GM12891 (cell line): ENCODE data around the gene MAP2K2.

Source experiments
- POLR2A ChIP-seq: IDR thresholded peaks from 2 replicates; pipeline ENCODE4 v1.6.1; 2011; ENCODE audit warnings: low read depth, low read length, control low read depth
- TAF1 ChIP-seq: IDR thresholded peaks from 2 replicates; pipeline ENCODE4 v1.6.1; 2011; ENCODE audit warnings: low read depth, low read length, control low read depth

GRCh38 chr19:4093643-4094175 lies 30.2 kb downstream of the MAP2K2 start:
- TF ChIP-seq TAF1: no peak
- no peak for TF ChIP-seq POLR2A
